Liver (tissue), 9 donors: ENCODE results near the gene TMEM120B. TPM values are rescaled to one million over a fixed set of nuclear protein-coding genes. Genes with fewer than 3 reads are reported as not detected.

Experiments
- DNase-seq: peaks from one replicate; pipeline ENCODE4 v3.0.0-alpha.2; 2017; ENCODE audit warnings: low spot score
- H3K27ac ChIP-seq, 2 donors: one replicate each; pipeline ENCODE4 v1.7.0; 2013; ENCODE audit warnings: inconsistent platforms in 2 of 2, low read length in 2 of 2, control low read depth in 1 of 2, low read depth in 1 of 2, mild to moderate bottlenecking in 1 of 2
- H3K27me3 ChIP-seq, 4 donors: one replicate each; pipeline versions ENCODE4 v1.6.1 to v1.7.0; 2013; ENCODE audit warnings: low read length in 3 of 4, inconsistent platforms in 1 of 4, mild to moderate bottlenecking in 1 of 4, moderate library complexity in 1 of 4; ENCODE audit not compliant: control insufficient read depth in 4 of 4, insufficient read depth in 4 of 4
- H3K36me3 ChIP-seq, 4 donors: one replicate each; pipeline versions ENCODE4 v1.6.1 to v1.7.0; 2013; ENCODE audit warnings: low read length in 3 of 4, mild to moderate bottlenecking in 3 of 4, low read depth in 1 of 4, moderate library complexity in 1 of 4; ENCODE audit not compliant: control insufficient read depth in 4 of 4, insufficient read depth in 3 of 4
- H3K4me1 ChIP-seq, 4 donors: one replicate each; pipeline versions ENCODE4 v1.6.1 to v1.7.0; 2013; ENCODE audit warnings: low read length in 3 of 4, mild to moderate bottlenecking in 3 of 4, moderate library complexity in 1 of 4; ENCODE audit not compliant: control insufficient read depth in 4 of 4, insufficient read depth in 4 of 4
- H3K4me3 ChIP-seq, 3 donors: one replicate each; pipeline versions ENCODE4 v1.6.1 to v1.7.0; 2013; ENCODE audit warnings: low read length in 3 of 3, control low read depth in 1 of 3, low read depth in 1 of 3, mild to moderate bottlenecking in 1 of 3
- H3K9ac ChIP-seq, 2 donors: one replicate each; pipeline ENCODE4 v1.7.0; 2013; ENCODE audit warnings: low read length in 2 of 2, mild to moderate bottlenecking in 2 of 2, moderate library complexity in 2 of 2, control low read depth in 1 of 2, low read depth in 1 of 2
- H3K9me3 ChIP-seq, 4 donors: one replicate each; pipeline versions ENCODE4 v1.6.1 to v1.7.0; 2013; ENCODE audit warnings: low read length in 3 of 4; ENCODE audit not compliant: control insufficient read depth in 4 of 4
- ATF3 ChIP-seq: IDR thresholded peaks from 2 replicates; pipeline ENCODE4 v1.6.1; 2016; ENCODE audit warnings: antibody characterized with exemption
- EGR1 ChIP-seq, 2 donors: IDR thresholded peaks; 2 replicates each; pipeline ENCODE4 v1.6.1; 2016 to 2018; ENCODE audit warnings: antibody characterized with exemption in 2 of 2, low read depth in 2 of 2
- FOXA1 ChIP-seq: IDR thresholded peaks from 2 replicates; pipeline ENCODE4 v1.6.1; 2016; ENCODE audit warnings: antibody characterized with exemption
- FOXA2 ChIP-seq: IDR thresholded peaks from 2 replicates; pipeline ENCODE4 v1.6.1; 2016; ENCODE audit warnings: antibody characterized with exemption
- GABPA ChIP-seq, 2 donors: IDR thresholded peaks in 1 of 2; conservative IDR thresholded peaks in 1 of 2; 2 replicates each; pipeline ENCODE4 v1.6.1; 2016; ENCODE audit warnings: antibody characterized with exemption in 2 of 2, mild to moderate bottlenecking in 1 of 2, moderate library complexity in 1 of 2
- HNF4A ChIP-seq, 2 donors: conservative IDR thresholded peaks; 2 replicates each; pipeline ENCODE4 v1.6.1; 2016; ENCODE audit warnings: antibody characterized with exemption in 2 of 2, mild to moderate bottlenecking in 2 of 2
- HNF4G ChIP-seq: IDR thresholded peaks from 2 replicates; pipeline ENCODE4 v1.6.1; 2016; ENCODE audit warnings: antibody characterized with exemption
- JUND ChIP-seq, 2 donors: IDR thresholded peaks; 2 replicates each; pipeline ENCODE4 v1.6.1; 2016; ENCODE audit warnings: antibody characterized with exemption in 2 of 2
- MAX ChIP-seq: IDR thresholded peaks from 2 replicates; pipeline ENCODE4 v1.6.1; 2016; ENCODE audit warnings: antibody characterized with exemption
- NR2F2 ChIP-seq: IDR thresholded peaks from 2 replicates; pipeline ENCODE4 v1.6.1; 2016; ENCODE audit warnings: antibody characterized with exemption
- RAD21 ChIP-seq, 2 donors: IDR thresholded peaks; 2 replicates each; pipeline ENCODE4 v1.6.1; 2016; ENCODE audit warnings: antibody characterized with exemption in 2 of 2, mild to moderate bottlenecking in 2 of 2
- REST ChIP-seq: IDR thresholded peaks from 2 replicates; pipeline ENCODE4 v1.6.1; 2016; ENCODE audit warnings: antibody characterized with exemption, mild to moderate bottlenecking
- RXRA ChIP-seq, 2 donors: IDR thresholded peaks; 2 replicates each; pipeline ENCODE4 v1.6.1; 2017 to 2018; ENCODE audit warnings: antibody characterized with exemption in 2 of 2, mild to moderate bottlenecking in 1 of 2
- SP1 ChIP-seq: IDR thresholded peaks from 2 replicates; pipeline ENCODE4 v1.6.1; 2018; ENCODE audit warnings: antibody characterized with exemption, mild to moderate bottlenecking
- TAF1 ChIP-seq: conservative IDR thresholded peaks from 2 replicates; pipeline ENCODE4 v1.6.1; 2016; ENCODE audit warnings: antibody characterized with exemption, mild to moderate bottlenecking
- YY1 ChIP-seq: IDR thresholded peaks from 2 replicates; pipeline ENCODE4 v1.6.1; 2016; ENCODE audit warnings: antibody characterized with exemption, mild to moderate bottlenecking
- WGBS: extraction: QIAGEN DNeasy Blood & Tissue Kit; methylation state at CpG from one replicate; pipeline ENCODE4 v1.1.7; 2013; 5-methylcytosine and 5-hydroxymethylcytosine counted together
- polyA plus RNA-seq, 2 donors: library from polyadenylated mRNA; stranded (reverse) in 1 of 2; unstranded in 1 of 2; fragments of 200-250 nt in 1 of 2; fragments of >200 nt in 1 of 2; fragmentation: Nextera tagmentation in 1 of 2; extraction: Ambion mirVana in 1 of 2; gene quantifications; one replicate each; pipeline versions ENCODE4 v1.2.1 to v1.2.3, GENCODE V29; 2013 to 2015
- total RNA-seq, 2 donors: library from RNA; depleted of rRNA; stranded (reverse); fragments of >200 nt; gene quantifications; one replicate each; pipeline ENCODE4 v1.2.3, GENCODE V29; 2014
- TF ChIP-seq, protein P1 (sequence below): fragments of 150-350 bp; IDR thresholded peaks from 2 replicates; pipeline ENCODE4 v1.5.1; 2017; ENCODE audit warnings: improper control_type of control experiment, low read depth, low read length; ENCODE audit not compliant: missing input control
- donor health status: healthy.
- donor health status: healthy.
- donor health status: healthy.
- donor health status: healthy.
- donor health status: healthy.

TMEM120B gene
- total and polyA plus RNA-seq, 4 donors, result 1.6 to 9.2 (median 3.4) TPM

DNA sequence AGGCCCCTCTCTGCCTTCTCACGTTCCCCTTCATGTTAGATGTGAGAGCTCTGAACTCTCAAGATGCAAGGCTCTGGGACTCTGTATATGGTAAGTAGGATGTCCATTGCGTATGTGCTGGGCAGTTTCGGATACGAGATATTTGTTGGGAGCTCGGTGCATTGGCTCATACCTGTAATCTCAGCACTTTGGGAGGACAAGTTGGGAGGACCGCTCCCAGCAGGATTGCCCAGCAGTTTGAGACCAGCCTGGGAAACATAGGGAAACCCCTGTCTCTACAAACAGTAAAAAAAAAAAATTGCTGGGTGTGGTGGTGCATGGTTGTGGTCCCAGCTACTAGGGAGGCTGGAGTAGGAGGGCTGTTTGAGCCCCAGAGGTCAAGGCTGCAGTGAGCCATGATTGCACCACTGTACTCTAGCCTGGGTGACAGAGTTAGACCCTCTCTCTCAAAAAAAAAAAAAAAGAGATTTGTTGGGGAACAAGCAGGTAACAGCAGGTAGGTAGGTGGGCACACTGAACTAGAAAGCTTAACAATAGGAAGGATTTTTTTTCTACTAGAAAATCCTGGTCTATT lies 3.4 kb downstream of the TMEM120B start:
- no peak for DNase-seq
- Histone ChIP-seq H3K36me3 (no peaks in the 10 kb centered on the region), H3K4me3 (no peak overlapping the region), H3K9ac (no peak overlapping the region), H3K27me3 (no peaks in the 10 kb centered on the region), H3K4me1 (peaks cover 8 to 20% (median 15%) of the 10 kb centered on the region in 4 donors), H3K27ac (no peak overlapping the region), H3K9me3 (no peaks in the 10 kb centered on the region)
- WGBS, result 78% methylated on average over 6 of the region's 6 CpGs
- TF ChIP-seq FOXA1, result no peak
- no peak for TF ChIP-seq REST
- no peak for TF ChIP-seq GABPA (IDR thresholded peaks at IDR 0.05 in 1 of 2, conservative IDR thresholded peaks at IDR 0.05 in 1 of 2)
- TF ChIP-seq EGR1 (IDR thresholded peaks at IDR 0.05; ENCODE audit: low read depth in 2 of 2), result no peak
- TF ChIP-seq YY1, result no peak
- no peak for TF ChIP-seq TAF1
- TF ChIP-seq ATF3, result no peak
- TF ChIP-seq, protein P1, sequence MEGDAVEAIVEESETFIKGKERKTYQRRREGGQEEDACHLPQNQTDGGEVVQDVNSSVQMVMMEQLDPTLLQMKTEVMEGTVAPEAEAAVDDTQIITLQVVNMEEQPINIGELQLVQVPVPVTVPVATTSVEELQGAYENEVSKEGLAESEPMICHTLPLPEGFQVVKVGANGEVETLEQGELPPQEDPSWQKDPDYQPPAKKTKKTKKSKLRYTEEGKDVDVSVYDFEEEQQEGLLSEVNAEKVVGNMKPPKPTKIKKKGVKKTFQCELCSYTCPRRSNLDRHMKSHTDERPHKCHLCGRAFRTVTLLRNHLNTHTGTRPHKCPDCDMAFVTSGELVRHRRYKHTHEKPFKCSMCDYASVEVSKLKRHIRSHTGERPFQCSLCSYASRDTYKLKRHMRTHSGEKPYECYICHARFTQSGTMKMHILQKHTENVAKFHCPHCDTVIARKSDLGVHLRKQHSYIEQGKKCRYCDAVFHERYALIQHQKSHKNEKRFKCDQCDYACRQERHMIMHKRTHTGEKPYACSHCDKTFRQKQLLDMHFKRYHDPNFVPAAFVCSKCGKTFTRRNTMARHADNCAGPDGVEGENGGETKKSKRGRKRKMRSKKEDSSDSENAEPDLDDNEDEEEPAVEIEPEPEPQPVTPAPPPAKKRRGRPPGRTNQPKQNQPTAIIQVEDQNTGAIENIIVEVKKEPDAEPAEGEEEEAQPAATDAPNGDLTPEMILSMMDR, result no peak
- TF ChIP-seq SP1, result no peak
- TF ChIP-seq RXRA (IDR thresholded peaks at IDR 0.05), result no peak
- no peak for TF ChIP-seq JUND (IDR thresholded peaks at IDR 0.05)
- no peak for TF ChIP-seq FOXA2
- no peak for TF ChIP-seq HNF4G
- no peak for TF ChIP-seq MAX
- no peak for TF ChIP-seq NR2F2
- no peak for TF ChIP-seq RAD21 (IDR thresholded peaks at IDR 0.05)
- TF ChIP-seq HNF4A (conservative IDR thresholded peaks at IDR 0.05), result no peak

DNA sequence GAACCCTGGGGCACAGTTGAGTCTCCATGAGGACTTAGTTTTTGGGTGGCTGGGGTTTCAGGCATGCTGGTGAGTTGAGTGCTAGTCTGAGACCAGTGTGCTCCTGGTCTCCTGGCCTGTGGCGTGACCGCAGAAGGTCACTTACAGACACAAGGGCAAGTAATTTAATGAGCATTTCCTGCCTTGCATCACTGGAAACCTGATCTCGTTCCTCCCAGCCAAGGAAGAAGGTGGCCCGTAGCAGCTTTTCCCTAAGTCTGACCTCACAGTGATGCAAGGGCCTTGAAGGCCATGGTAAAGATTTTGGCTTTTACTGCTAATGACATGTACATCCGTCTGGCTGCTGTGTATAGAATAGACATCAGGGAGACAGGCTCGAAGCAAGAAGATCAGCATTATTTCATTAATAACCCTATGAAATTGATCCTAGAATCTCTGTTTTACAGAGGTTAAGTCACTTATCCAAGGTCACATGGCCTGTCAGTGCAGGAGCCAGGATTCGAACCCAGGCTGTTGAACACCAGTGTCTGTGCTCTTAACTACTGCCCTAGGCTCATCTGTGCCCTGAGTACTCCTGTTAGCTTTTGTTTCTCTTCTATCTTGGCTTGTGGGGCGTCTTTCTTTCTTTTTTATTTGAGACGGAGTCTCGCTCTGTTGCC lies 4.6 kb downstream of the TMEM120B start:
- 88% methylated on average over 10 of the region's 10 CpGs for WGBS
- DNase-seq, result no peak
- H3K4me1 ChIP-seq, result peaks cover 6 to 12% (median 9%) of the 10 kb centered on the region in 4 donors

More for the DNA sequence above, 4.6 kb downstream of the TMEM120B start:
- no peak overlapping the region for H3K27ac ChIP-seq
- TF ChIP-seq NR2F2 (peak; percentile 32), GABPA (IDR thresholded peaks at IDR 0.05 in 1 of 2, conservative IDR thresholded peaks at IDR 0.05 in 1 of 2) (no peak), REST (no peak)
- H3K36me3 ChIP-seq, result no peaks in the 10 kb centered on the region
- H3K27me3 ChIP-seq, result no peaks in the 10 kb centered on the region
- no peak overlapping the region for H3K9ac ChIP-seq
- H3K9me3 ChIP-seq, result no peaks in the 10 kb centered on the region
- no peak overlapping the region for H3K4me3 ChIP-seq
